LoVo (cell line): Measurements from ENCODE around the gene RBX1.
"Not testable (repeated sequence)": the region's sequence is repeated elsewhere in the genome, so short reads cannot be mapped to it uniquely, and the experiment has no call there.

Experiments used
- DNase-seq: peaks from one replicate; pipeline ENCODE4 v3.0.0-alpha.2; 2016; ENCODE audit warnings: low spot score

The RBX1 gene

GRCh38 chr22:40972587-40972986, 21.4 kb downstream of the RBX1 start:
- no peak for DNase-seq

- no peak for DNase-seq
Observed at GRCh38 chr22:40973144-40973543, 22.0 kb downstream of the RBX1 start.

GRCh38 chr22:40975366-40975765, 24.2 kb downstream of the RBX1 start:
- DNase-seq, result no peak

- DNase-seq, result no peak
Observed at GRCh38 chr22:40976866-40977700, 25.9 kb downstream of the RBX1 start.

GRCh38 chr22:40979198-40979597, 28.0 kb downstream of the RBX1 start:
- no peak for DNase-seq

GRCh38 chr22:40979871-40980270, 28.7 kb downstream of the RBX1 start:
- DNase-seq, result no peak

GRCh38 chr22:40982482-40983385, 31.6 kb downstream of the RBX1 start:
- no peak for DNase-seq

GRCh38 chr22:40991298-40991697, 40.1 kb downstream of the RBX1 start:
- no peak for DNase-seq

- DNase-seq, result no peak
Observed at GRCh38 chr22:40995821-40996220, 44.6 kb downstream of the RBX1 start.

- no peak for DNase-seq
Observed at GRCh38 chr22:40997520-40997919, 46.3 kb downstream of the RBX1 start.

- no peak for DNase-seq
Observed at GRCh38 chr22:41000040-41000565, 48.9 kb downstream of the RBX1 start.

GRCh38 chr22:41000941-41001721, 50.0 kb downstream of the RBX1 start:
- DNase-seq, result no peak

GRCh38 chr22:41001722-41002122, 50.5 kb downstream of the RBX1 start:
- DNase-seq, result peak; percentile 48

- not testable (repeated sequence) for DNase-seq
Observed at GRCh38 chr22:41002386-41002785, 51.2 kb downstream of the RBX1 start.

- DNase-seq, result no peak
Observed at GRCh38 chr22:41003066-41003465, 51.9 kb downstream of the RBX1 start.

- DNase-seq, result no peak
Observed at GRCh38 chr22:41003976-41004375, 52.8 kb downstream of the RBX1 start.

- no peak for DNase-seq
Observed at GRCh38 chr22:41009222-41009948, 58.2 kb downstream of the RBX1 start.

- no peak for DNase-seq
Observed at GRCh38 chr22:41015003-41015402, 63.8 kb downstream of the RBX1 start.

GRCh38 chr22:41021061-41021612, 70.0 kb downstream of the RBX1 start:
- DNase-seq, result no peak

- peak; percentile 74 for DNase-seq
Observed at GRCh38 chr22:41021613-41022454, 70.7 kb downstream of the RBX1 start.
